Breast epithelium (tissue), 3 donors: Measurements from ENCODE around the gene TBC1D30.

ENCODE experiments used
- POLR2A ChIP-seq: fragments of 450-650 bp; IDR thresholded peaks from one replicate; pipeline ENCODE4 v1.6.1; 2016; ENCODE audit warnings: antibody characterized with exemption, mild to moderate bottlenecking, moderate library complexity
- POLR2AphosphoS5 ChIP-seq, 3 donors: sonication (generic); formaldehyde crosslinking; IDR thresholded peaks; one replicate each; pipeline ENCODE4 v1.6.1; 2017; ENCODE audit warnings: antibody characterized with exemption in 3 of 3
- TF ChIP-seq, protein P1 (sequence below), 3 donors: fragments of 450-650 bp; IDR thresholded peaks; one replicate each; pipeline ENCODE4 v1.5.1; 2016 to 2017; ENCODE audit warnings: antibody characterized with exemption in 3 of 3, mild to moderate bottlenecking in 3 of 3, moderate library complexity in 3 of 3

DNA sequence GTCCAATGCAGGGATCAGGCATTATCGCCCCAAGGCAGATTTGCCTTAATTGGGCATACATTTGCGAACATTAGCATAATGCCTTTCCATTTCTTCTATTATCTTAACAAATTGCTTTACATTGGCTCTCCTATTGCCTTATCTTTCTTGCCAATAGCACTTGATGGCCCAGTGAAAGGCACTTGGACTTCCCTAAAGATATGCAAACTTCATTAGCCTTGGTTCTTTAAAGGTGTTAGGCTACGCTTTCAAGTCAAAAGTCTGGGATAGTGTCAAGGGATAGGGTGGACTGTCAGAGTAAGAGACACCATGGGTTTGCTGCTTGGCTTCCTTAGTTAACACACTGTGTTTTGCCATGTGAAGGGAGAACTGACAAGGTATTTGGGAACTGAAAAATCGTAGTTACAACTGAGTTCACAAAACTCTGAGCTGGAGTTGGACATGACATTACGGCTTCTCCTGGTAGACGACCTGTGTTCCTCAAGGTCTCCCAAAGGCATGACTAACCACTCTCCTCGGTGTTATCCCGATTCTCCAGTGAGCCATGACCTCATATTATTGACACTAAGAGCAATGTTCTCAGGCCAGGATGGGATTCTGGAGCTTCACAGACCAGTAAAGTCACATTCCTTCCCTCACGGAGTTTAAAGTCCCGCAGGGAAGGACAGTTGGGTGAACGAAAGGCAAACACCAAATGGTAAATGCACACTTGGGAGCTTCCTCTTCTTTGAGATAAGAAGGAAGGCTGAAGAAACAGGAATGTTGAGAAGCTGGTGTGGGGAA, 65.2 kb downstream of the TBC1D30 start:
- peak in 2 of 3 donors; percentile 48 to 64 for TF ChIP-seq POLR2AphosphoS5 (IDR thresholded peaks at IDR 0.05)
- TF ChIP-seq, protein P1, sequence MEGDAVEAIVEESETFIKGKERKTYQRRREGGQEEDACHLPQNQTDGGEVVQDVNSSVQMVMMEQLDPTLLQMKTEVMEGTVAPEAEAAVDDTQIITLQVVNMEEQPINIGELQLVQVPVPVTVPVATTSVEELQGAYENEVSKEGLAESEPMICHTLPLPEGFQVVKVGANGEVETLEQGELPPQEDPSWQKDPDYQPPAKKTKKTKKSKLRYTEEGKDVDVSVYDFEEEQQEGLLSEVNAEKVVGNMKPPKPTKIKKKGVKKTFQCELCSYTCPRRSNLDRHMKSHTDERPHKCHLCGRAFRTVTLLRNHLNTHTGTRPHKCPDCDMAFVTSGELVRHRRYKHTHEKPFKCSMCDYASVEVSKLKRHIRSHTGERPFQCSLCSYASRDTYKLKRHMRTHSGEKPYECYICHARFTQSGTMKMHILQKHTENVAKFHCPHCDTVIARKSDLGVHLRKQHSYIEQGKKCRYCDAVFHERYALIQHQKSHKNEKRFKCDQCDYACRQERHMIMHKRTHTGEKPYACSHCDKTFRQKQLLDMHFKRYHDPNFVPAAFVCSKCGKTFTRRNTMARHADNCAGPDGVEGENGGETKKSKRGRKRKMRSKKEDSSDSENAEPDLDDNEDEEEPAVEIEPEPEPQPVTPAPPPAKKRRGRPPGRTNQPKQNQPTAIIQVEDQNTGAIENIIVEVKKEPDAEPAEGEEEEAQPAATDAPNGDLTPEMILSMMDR (IDR thresholded peaks at IDR 0.05) = no peak
- no peak for TF ChIP-seq POLR2A
